OCI-LY7 (cell line): ENCODE results near the gene HAT1. TPM values are rescaled to one million over a fixed set of nuclear protein-coding genes. Genes with fewer than 3 reads are reported as not detected.

Source experiments
- BruUV-seq: library from RNA; stranded (reverse); fragments of 400-500 nt; replicated peaks from 2 replicates; lab custom pipeline; 2021; lab: Mats Ljungman, UMichigan
- CTCF ChIA-PET: fragments of 300-600 bp; sonication (Branson Sonifier 250); formaldehyde crosslinking; loops from one replicate; lab custom pipeline; 2022; ENCODE audit warnings: antibody characterized with exemption; ENCODE audit not compliant: unreplicated experiment; lab: Charles Lee
- POLR2A ChIA-PET: fragments of 300-600 bp; sonication (Branson Sonifier 250); formaldehyde crosslinking; loops from one replicate; lab custom pipeline; 2022; ENCODE audit warnings: antibody characterized with exemption; lab: Charles Lee
- DNase-seq: peaks from one replicate; pipeline ENCODE4 v3.0.0-alpha.2; 2015; ENCODE audit warnings: low spot score
- H2AFZ ChIP-seq: fragments of 200-600 bp; sonication (generic), shearing (Covaris generic); 2 replicates; pipeline ENCODE4 v1.6.1; 2014; ENCODE audit warnings: mild to moderate bottlenecking, antibody characterized with exemption, low read length, moderate library complexity
- H3K27ac ChIP-seq: fragments of 200-600 bp; sonication (generic); 2 replicates; pipeline ENCODE4 v1.5.1; 2014; ENCODE audit warnings: mixed run types, low read depth, mild to moderate bottlenecking, moderate library complexity, low read length, inconsistent platforms; ENCODE audit not compliant: poor library complexity, severe bottlenecking
- H3K36me3 ChIP-seq: fragments of 200-600 bp; sonication (generic); 2 replicates; pipeline ENCODE4 v1.6.1; 2014; ENCODE audit warnings: mild to moderate bottlenecking, antibody characterized with exemption, low read length, moderate library complexity, mixed read lengths; ENCODE audit not compliant: insufficient read depth
- H3K4me1 ChIP-seq: fragments of 200-600 bp; sonication (generic); 2 replicates; pipeline ENCODE4 v1.5.1; 2014; ENCODE audit warnings: mild to moderate bottlenecking, low read length; ENCODE audit not compliant: insufficient read depth, poor library complexity, severe bottlenecking
- H3K4me2 ChIP-seq: fragments of 200-600 bp; sonication (generic); 2 replicates; pipeline ENCODE4 v1.6.1; 2014; ENCODE audit warnings: mild to moderate bottlenecking, low read length
- H3K4me3 ChIP-seq: fragments of 200-600 bp; sonication (generic); 2 replicates; pipeline ENCODE4 v1.5.1; 2014; ENCODE audit warnings: mild to moderate bottlenecking, low read depth, low read length; ENCODE audit not compliant: poor library complexity, severe bottlenecking
- H3K79me2 ChIP-seq: fragments of 200-600 bp; sonication (generic); 2 replicates; pipeline ENCODE4 v1.6.1; 2016; ENCODE audit warnings: low read depth, mild to moderate bottlenecking, low read length, moderate library complexity, mixed read lengths; ENCODE audit not compliant: insufficient read depth
- H3K9me2 ChIP-seq: fragments of 200-600 bp; sonication (generic); 2 replicates; pipeline ENCODE4 v1.6.1; 2016; ENCODE audit warnings: mild to moderate bottlenecking, low read length, mixed read lengths; ENCODE audit not compliant: insufficient read depth
- H3K9me3 ChIP-seq: fragments of 200-600 bp; sonication (generic); 2 replicates; pipeline ENCODE4 v1.6.1; 2014; ENCODE audit warnings: mild to moderate bottlenecking, mixed run types, low read length, mixed read lengths
- H4K20me1 ChIP-seq: fragments of 200-600 bp; sonication (generic); 2 replicates; pipeline ENCODE4 v1.6.1; 2014; ENCODE audit warnings: mild to moderate bottlenecking, antibody characterized with exemption, low read length, moderate library complexity, mixed read lengths; ENCODE audit not compliant: insufficient read depth
- CTCF ChIP-seq: fragments of 200-600 bp; sonication (generic); conservative IDR thresholded peaks from 2 replicates; pipeline ENCODE4 v1.5.1; 2014; ENCODE audit warnings: mild to moderate bottlenecking, antibody characterized with exemption, low read length, moderate library complexity, mixed read lengths
- EZH2phosphoT487 ChIP-seq: fragments of 200-600 bp; sonication (generic); IDR thresholded peaks from 2 replicates; pipeline ENCODE4 v1.6.1; 2018; ENCODE audit warnings: low read depth, borderline replicate concordance, mild to moderate bottlenecking, mixed run types, antibody characterized with exemption, low read length, moderate library complexity, mixed read lengths
- intact Hi-C: fragments of 100-400 bp; cut with micrococcal nuclease; formaldehyde crosslinking; loops from one replicate; pipeline ENCODE4 v1.10.0; 2022; ENCODE audit not compliant: unreplicated experiment
- total RNA-seq, 2 experiments: library from RNA; depleted of rRNA in 1 of 2; stranded (reverse); fragments of >200 nt in 1 of 2; shearing (Covaris generic) in 1 of 2; gene quantifications; 2 replicates each; pipeline ENCODE4 v1.2.3, GENCODE V29; 2014 to 2022

The HAT1 gene
- total RNA-seq, 2 experiments from 2014 or later: 77.5 to 96.5 TPM

- H3K4me2 ChIP-seq: no peak overlapping the region
- H3K79me2 ChIP-seq: no peaks in the 10 kb centered on the region
- no peaks in the 10 kb centered on the region for H3K9me3 ChIP-seq
- no TSS peak for BruUV-seq
- no peaks in the 10 kb centered on the region for H4K20me1 ChIP-seq
- no peak overlapping the region for H2AFZ ChIP-seq
- intact Hi-C loops: loop anchor here (10.0 kb wide), 1 partner anchor 1163 kb away; no protein-coding TSS in a partner anchor
- CTCF ChIA-PET: no interaction called here
- DNase-seq: no peak
- POLR2A ChIA-PET: interaction anchor here (0.6 kb wide), 1 partner anchor 14 kb away, joined by 5 read pairs; no protein-coding TSS in a partner anchor
- TF ChIP-seq EZH2phosphoT487: no peak
- TF ChIP-seq CTCF: no peak
- H3K4me3 ChIP-seq: no peak overlapping the region
- H3K4me1 ChIP-seq: no peaks in the 10 kb centered on the region
- H3K36me3 ChIP-seq: no peaks in the 10 kb centered on the region
- H3K27ac ChIP-seq: no peak overlapping the region
- H3K9me2 ChIP-seq: no peaks in the 10 kb centered on the region
These were observed 109.3 kb downstream of the HAT1 start for GRCh38 chr2:172031536-172031935.

Other genes with a start within 250 kb of the HAT1 start
- gene DYNC1I2, start 235.0 kb upstream of the HAT1 start, total RNA-seq (2014; rRNA removed; shearing (Covaris generic)): 42.3 and 57.8 TPM in 2 replicates
- 58.5 and 60.1 TPM in 2 replicates for gene DYNC1I2, start 235.0 kb upstream of the HAT1 start, total RNA-seq (2022)
- 21.0 and 28.1 TPM in 2 replicates for gene SLC25A12, start 28.2 kb upstream of the HAT1 start, total RNA-seq (2014; rRNA removed; shearing (Covaris generic))
- 29.7 and 32.3 TPM in 2 replicates for gene SLC25A12, start 28.2 kb upstream of the HAT1 start, total RNA-seq (2022)
- 4.5 and 11.0 TPM in 2 replicates for gene METAP1D, start 77.5 kb downstream of the HAT1 start, total RNA-seq (2014; rRNA removed; shearing (Covaris generic))
- gene METAP1D, start 77.5 kb downstream of the HAT1 start, total RNA-seq (2022): 8.7 and 11.8 TPM in 2 replicates
- gene DLX1, start 163.0 kb downstream of the HAT1 start, total RNA-seq (2014; rRNA removed; shearing (Covaris generic)): not detected in 2 replicates
- gene DLX1, start 163.0 kb downstream of the HAT1 start, total RNA-seq (2022): not detected in 2 replicates
- gene DLX2, start 180.4 kb downstream of the HAT1 start, total RNA-seq (2014; rRNA removed; shearing (Covaris generic)): 0.22 TPM in 1 of 2 replicates, not detected in the other
- not detected in 2 replicates for gene DLX2, start 180.4 kb downstream of the HAT1 start, total RNA-seq (2022)